Stimulated activated naive CD4-positive, alpha-beta T cell (primary cell): Measurements from ENCODE around the gene CFAP45.
A peak's percentile ranks its signal among the peaks of the same experiment; 100 is the strongest.

Experiments
- DNase-seq, 6 experiments: peaks; one replicate each; lab custom pipeline; 2025; lab: John Stamatoyannopoulos, UW

Gene CFAP45

DNA sequence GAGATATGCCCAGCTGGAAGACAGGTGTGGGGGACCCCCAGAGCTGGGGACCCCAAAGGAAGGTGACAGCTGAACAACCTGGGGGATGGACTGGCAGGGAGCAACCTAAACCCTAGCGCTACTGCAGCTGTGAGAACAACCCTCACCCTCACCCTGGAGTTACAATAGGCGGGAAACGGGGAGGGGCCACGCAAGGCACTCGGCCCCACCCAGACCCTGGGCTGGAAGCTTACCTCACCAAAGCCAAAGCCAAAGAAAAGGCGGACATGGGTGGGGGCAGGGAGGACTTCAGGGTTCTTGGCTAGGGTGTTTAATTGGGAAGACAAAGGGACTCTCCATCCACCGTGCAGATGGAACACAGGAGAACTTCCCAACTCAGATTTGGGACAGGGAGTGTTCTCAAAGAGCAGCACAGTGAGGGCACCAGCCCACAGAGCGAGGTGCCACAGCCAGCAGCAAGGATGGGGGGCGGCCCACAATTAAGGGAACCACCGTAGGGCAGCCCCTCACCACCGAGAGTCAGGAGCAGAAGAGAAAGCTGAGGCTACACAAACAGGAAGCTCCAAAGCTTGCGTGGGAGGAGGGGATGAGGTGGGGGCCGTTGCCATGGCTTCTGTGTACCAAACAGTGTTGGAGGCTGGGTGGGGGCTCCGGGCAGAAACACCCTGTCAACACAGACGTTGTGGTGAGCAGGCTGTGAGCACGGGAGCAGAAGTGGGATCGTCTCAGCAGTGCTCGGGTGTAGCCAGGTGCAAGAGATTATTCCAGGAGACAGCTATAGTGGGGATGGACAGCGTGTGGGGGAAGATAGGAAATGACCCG, 23.4 kb upstream of the CFAP45 start:
- DNase-seq = peak; percentile 88 to 95 (median 92)

GRCh38 chr1:159922511-159923202, 22.7 kb upstream of the CFAP45 start:
- DNase-seq = no peak

GRCh38 chr1:159921700-159922504, 21.9 kb upstream of the CFAP45 start:
- DNase-seq = peak in 1 of 6 experiments; percentile 11

DNA sequence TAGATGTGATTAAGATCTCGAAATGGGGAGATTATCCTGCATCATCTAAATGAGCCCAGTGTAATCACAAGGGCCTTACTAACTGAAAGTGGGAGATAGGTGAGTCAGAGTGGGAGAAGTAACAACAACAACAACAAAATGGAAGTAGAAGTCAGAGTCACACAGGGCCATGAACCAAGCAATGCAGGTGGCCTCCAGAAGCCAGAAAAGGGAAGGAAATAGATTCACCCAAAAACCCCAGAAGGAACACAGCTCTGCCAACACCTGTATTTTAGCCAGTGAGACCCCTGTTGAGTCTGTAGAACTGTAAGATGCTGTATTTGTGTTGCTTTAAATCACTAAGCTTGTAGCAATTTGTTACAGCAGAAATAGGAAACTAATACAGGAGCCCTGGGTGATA, 21.3 kb upstream of the CFAP45 start:
- no peak for DNase-seq

DNA sequence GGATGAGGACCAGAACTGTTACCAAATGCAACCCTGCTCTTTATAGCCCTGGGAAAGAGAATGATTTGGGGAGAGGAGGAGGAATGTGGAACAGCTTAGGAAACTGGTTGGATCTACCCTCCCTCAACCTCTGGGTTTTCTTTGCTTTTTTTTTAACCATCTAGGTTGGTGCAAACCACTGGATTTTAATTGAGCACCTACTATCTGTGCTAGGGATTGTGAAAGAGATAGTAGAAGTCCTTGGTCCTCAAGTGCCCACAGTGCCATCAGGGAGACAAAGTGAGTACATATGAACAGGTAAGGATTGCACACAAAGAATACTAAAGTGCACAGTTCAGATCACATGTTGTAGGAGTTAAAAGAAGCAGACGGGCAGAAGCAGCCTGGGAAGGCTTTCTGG, 20.7 kb upstream of the CFAP45 start:
- DNase-seq = no peak

DNA sequence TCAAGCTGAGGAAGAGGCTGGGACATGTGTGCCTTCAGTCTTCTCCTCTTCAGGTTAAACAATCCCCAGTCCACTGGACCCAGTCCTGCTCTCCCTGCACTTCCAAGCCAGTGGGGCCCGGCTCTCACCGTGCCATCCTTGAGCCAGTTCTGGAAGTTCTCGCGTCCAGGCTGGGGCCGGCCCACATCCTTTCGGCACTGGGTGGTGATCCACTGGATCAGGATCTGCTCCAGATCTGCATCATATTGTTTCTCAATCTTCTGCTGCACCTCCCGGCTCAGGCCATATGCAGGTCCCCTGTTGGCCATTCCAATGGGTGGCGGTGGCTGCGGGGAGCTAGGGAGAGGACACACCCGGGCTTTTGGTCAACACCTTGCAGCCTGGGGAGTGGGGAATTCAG, 20.2 kb upstream of the CFAP45 start:
- no peak for DNase-seq

- DNase-seq = no peak
Measured at GRCh38 chr1:159919236-159919865, 19.4 kb upstream of the CFAP45 start.

- no peak for DNase-seq
Measured at GRCh38 chr1:159918352-159919200, 18.6 kb upstream of the CFAP45 start.

DNA sequence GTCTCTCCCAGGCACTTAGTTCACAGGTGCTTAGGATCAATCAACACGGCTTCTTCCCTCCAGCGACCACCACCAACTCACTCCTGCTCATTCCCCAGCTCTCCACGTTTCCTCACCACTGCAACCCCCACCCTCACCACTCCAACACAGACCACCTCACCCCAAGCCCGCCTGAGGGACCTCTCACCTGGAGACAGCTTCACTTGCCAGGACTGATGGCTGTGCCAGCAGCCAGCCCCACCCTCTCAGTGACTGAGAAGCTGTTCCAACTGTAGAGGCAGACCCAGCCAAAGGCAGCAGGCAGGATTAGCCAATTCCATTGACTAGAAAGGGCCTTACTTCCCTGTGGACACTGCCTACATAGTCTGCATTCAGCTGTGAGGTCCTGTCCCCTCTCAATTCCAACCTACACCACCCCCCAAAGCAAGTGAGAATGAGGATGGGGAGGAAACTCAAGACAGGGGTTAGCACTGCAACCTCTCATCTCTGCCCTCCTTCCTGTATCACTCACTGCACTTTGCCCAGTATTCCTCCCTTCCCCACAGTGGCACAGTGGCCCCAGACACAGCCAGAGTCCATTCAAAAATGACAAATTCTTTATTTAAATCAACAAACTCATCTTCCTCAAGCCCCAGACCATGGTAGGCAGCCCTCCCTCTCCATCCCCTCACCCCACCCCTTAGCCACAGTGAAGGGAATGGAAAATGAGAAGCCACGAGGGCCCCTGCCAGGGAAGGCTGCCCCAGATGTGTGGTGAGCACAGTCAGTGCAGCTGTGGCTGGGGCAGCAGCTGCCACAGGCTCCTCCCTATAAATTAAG, 17.8 kb upstream of the CFAP45 start:
- DNase-seq = no peak

GRCh38 chr1:159916242-159917051, 16.5 kb upstream of the CFAP45 start:
- no peak for DNase-seq

- DNase-seq = no peak
Measured at GRCh38 chr1:159915571-159916241, 15.7 kb upstream of the CFAP45 start.

DNA sequence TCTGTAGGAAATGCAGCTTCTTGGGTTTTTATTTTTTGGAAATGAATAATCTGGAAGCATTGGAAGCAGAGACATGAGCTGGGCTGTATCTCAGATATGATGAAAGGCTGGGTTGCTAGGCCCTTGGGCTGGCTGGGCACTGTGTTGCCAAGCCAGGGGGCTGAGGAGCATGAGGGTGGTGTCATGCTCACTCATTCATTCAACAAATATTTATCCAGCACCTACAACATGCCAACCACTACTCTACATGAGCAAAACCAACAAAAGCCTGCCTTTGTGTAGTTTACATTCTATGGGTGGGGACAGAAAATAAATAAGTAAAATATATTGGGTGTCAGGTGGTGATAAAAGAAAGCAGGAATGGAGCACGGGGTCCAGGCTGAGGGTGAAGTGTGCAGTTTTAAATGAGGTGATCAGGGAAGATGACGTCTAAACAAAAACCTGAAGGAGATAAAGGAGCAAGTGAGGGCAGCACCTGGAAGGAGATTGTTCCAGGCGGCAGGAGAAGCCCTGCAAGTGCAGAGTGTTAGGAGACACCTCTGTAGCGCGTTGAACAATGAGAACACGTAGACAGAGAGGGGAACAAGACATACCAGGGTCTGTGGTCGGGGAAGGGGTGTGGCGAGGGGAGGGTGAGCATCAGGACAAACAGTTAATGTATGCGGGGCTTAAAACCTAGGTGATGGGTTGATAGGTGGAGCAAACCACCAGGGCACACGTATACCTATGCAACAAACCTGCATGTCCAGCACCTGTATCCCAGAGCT, 14.5 kb upstream of the CFAP45 start:
- no peak for DNase-seq

- DNase-seq = no peak
Measured at GRCh38 chr1:159913451-159914192, 13.7 kb upstream of the CFAP45 start.

DNA sequence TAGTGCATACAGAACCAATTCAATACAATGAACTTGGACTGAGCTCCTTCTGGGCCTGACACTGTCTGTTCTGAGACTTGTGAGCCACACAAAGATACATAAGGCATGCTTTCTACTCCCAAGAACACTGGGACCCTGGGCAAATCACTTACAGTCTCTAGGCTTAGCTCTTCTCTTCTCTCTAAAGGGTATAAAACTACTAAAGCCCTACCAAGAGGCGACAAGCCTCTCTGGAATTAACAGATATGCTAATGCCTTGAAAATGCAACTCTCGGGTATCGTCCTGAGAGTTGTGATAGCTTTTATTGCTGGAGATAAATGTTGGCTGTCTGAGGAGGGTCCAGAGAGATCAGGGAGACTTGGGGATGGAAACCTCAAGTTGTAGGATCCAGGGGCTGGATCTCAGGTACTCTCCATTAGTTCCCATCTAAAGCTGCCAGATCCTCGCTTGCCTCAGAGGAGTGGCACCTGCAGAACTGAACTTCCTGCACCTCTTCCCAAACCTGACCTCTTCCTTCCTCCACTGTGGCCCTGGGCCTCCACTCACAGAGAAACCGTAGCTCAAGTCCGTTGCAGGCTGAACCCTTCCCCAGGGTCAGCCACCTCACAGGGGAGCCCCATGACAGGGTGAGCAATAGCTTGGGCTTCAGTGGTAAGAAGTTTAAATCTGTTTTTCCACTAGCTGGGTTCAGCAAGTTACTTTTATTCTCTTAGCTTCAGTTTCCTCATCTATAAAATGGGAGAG, 11.5 kb upstream of the CFAP45 start:
- DNase-seq = no peak

DNA sequence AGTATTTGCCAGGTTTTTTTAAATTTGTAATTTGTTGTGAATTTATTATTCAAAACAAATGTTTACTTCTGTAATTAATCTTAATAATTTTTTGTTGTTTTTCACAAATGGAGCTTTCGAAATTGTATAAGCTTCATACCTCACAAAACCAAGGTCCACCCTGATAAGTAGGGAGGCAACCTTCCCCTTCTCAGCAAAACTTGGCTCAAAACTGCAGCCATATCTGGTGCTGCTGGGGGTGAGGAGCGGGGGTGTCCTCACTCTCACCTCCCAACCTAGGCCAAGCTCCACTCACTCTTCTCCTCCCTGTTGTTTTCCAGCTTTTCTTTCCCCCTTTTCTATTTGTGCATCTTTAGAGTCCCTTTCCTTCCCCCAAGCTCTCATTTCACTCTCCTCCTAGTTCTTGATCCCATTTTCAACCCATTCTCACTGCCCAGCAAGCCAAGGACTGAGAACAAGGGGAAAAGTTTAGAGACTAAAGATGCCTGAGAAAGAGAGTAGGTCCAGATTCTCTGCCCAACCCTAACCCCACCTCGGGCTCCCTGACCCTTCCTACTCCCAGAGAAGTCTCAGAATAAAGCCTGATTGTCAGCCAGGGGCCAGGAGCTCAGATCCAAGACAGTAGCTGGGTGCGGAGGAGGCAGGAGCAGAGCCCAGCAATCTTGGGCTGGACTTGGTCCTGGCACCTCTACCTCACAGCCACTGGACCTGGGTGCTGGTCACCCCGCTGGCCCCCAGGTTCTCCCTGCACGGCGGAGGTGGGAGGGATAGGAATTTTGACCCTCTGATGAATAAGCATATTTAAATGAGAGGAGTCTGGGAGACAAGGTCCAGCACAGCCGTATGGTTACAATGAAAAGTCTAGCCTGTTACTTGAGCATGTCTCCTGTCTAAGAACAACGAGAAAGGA, 8.3 kb upstream of the CFAP45 start:
- DNase-seq = no peak

GRCh38 chr1:159906960-159907359, 7.0 kb upstream of the CFAP45 start:
- DNase-seq = no peak
